Adrenal gland (tissue), 12 donors: ENCODE results near the gene SERPINE1. TPM values are rescaled to one million over a fixed set of nuclear protein-coding genes. Genes with fewer than 3 reads are reported as not detected.
A peak's percentile ranks its signal among the peaks of the same experiment; 100 is the strongest.

Source experiments
- DNase-seq, 7 donors: peaks; one replicate each; pipeline ENCODE4 v3.0.0-alpha.2; 2019 to 2020
- H3K27ac ChIP-seq, 5 donors: fragments of 200-600 bp; sonication (generic) in 4 of 5; 1 replicate in 3 of 5; 2 replicates in 2 of 5; pipeline versions ENCODE4 v1.5.1 to v1.8.0; 2016 to 2020; ENCODE audit warnings: mild to moderate bottlenecking in 1 of 5
- H3K27me3 ChIP-seq: fragments of 200-600 bp; 2 replicates; pipeline ENCODE4 v1.8.0; 2021
- H3K36me3 ChIP-seq, 2 donors: fragments of 200-600 bp; replicated peaks in 1 of 2; 1 replicate in 1 of 2; 2 replicates in 1 of 2; pipeline versions ENCODE4 v1.5.1 to v1.8.0; 2018 to 2022
- H3K4me1 ChIP-seq, 2 donors: fragments of 200-600 bp; replicated peaks in 1 of 2; 1 replicate in 1 of 2; 2 replicates in 1 of 2; pipeline versions ENCODE4 v1.5.1 to v1.8.0; 2018 to 2021
- H3K4me3 ChIP-seq, 4 donors: fragments of 200-600 bp; sonication (generic) in 3 of 4; one replicate each; pipeline ENCODE4 v1.5.1; 2016 to 2018
- H3K9me3 ChIP-seq, 3 donors: fragments of 200-600 bp; sonication (generic) in 1 of 3; replicated peaks in 1 of 3; 1 replicate in 2 of 3; 2 replicates in 1 of 3; pipeline versions ENCODE4 v1.5.1 to v1.8.0; 2016 to 2021
- POLR2A ChIP-seq, 2 donors: fragments of 450-650 bp; IDR thresholded peaks; one replicate each; pipeline ENCODE4 v1.6.1; 2017; ENCODE audit warnings: antibody characterized with exemption in 2 of 2, mild to moderate bottlenecking in 2 of 2, moderate library complexity in 1 of 2
- WGBS, 4 donors: extraction: QIAGEN DNeasy Blood & Tissue Kit in 2 of 4; methylation state at CpG; one replicate each; pipeline versions ENCODE4 v1.1.5 to v1.1.7; 2013 to 2017; 5-methylcytosine and 5-hydroxymethylcytosine counted together
- intact Hi-C, 2 donors: fragments of 100-400 bp; cut with DNase I; formaldehyde crosslinking; loops; one replicate each; pipeline versions ENCODE4 v1.14.1 to v1.15.0; 2022 to 2023
- polyA plus RNA-seq, 3 donors: library from polyadenylated mRNA; stranded (reverse); fragments of 200-250 nt in 2 of 3; fragments of 350-450 nt in 1 of 3; fragmentation: Illumina TruSeq in 1 of 3; extraction: RNeasy Lipid Tissue Mini Kit (QIAGEN cat#74804) in 1 of 3; gene quantifications; one replicate each; pipeline ENCODE4 v1.2.3, GENCODE V29; 2013 to 2014
- total RNA-seq, 9 donors: library from RNA; depleted of rRNA in 4 of 9; stranded (reverse); fragments of >200 nt in 4 of 9; fragments of 120-200 nt in 1 of 9; fragmentation: NEBNext Ultra II Directional in 1 of 9; extraction: Animal tissue kit (Norgen Biotek cat#: 25700) in 1 of 9; gene quantifications; one replicate each; pipeline versions ENCODE4 v1.1.0 to v1.2.4, GENCODE V29; 2013 to 2023
- TF ChIP-seq, protein P1 (sequence below), 6 experiments: fragments of 450-650 bp in 4 of 6; fragments of 200-600 bp in 2 of 6; sonication (generic) in 1 of 6; IDR thresholded peaks; 1 replicate in 5 of 6; 2 replicates in 1 of 6; pipeline versions ENCODE4 v1.5.1 to v1.8.0; 2016 to 2021; ENCODE audit warnings: antibody characterized with exemption in 6 of 6, mild to moderate bottlenecking in 2 of 6, moderate library complexity in 1 of 6
- donor health status: healthy with polysubstance abuse.
- donor health status: Bipolar disorder and iron deficiency.
- donor health status: DM: yes; HTN: yes; CAD: no.
- donor health status: DM: no; HTN: no; CAD: no.
- donor health status: DM: no; HTN: no; CAD: no.
- donor health status: DM: yes; HTN: yes; CAD: no.

Gene SERPINE1
- total and polyA plus RNA-seq, 12 donors: 4.8 to 118 (median 20.9) TPM

GRCh38 chr7:101097561-101097960 is 29.3 kb upstream of the SERPINE1 start:
- intact Hi-C loops: loop anchor here (5.0 kb wide), 1 partner anchor 35 kb away; no protein-coding TSS in a partner anchor
- Histone ChIP-seq H3K4me1 (peaks cover 10 to 17% of the 10 kb centered on the region in 2 donors), H3K27ac (no peak overlapping the region), H3K27me3 (no peaks in the 10 kb centered on the region), H3K36me3 (no peaks in the 10 kb centered on the region), H3K9me3 (no peaks in the 10 kb centered on the region), H3K4me3 (no peak overlapping the region)
- WGBS, 4 donors: 74 to 89% (median 78%) methylated on average over 4 of the region's 4 CpGs
- no peak for TF ChIP-seq POLR2A (IDR thresholded peaks at IDR 0.05)
- TF ChIP-seq, protein P1, sequence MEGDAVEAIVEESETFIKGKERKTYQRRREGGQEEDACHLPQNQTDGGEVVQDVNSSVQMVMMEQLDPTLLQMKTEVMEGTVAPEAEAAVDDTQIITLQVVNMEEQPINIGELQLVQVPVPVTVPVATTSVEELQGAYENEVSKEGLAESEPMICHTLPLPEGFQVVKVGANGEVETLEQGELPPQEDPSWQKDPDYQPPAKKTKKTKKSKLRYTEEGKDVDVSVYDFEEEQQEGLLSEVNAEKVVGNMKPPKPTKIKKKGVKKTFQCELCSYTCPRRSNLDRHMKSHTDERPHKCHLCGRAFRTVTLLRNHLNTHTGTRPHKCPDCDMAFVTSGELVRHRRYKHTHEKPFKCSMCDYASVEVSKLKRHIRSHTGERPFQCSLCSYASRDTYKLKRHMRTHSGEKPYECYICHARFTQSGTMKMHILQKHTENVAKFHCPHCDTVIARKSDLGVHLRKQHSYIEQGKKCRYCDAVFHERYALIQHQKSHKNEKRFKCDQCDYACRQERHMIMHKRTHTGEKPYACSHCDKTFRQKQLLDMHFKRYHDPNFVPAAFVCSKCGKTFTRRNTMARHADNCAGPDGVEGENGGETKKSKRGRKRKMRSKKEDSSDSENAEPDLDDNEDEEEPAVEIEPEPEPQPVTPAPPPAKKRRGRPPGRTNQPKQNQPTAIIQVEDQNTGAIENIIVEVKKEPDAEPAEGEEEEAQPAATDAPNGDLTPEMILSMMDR (IDR thresholded peaks at IDR 0.05): no peak
- DNase-seq: no peak

DNA sequence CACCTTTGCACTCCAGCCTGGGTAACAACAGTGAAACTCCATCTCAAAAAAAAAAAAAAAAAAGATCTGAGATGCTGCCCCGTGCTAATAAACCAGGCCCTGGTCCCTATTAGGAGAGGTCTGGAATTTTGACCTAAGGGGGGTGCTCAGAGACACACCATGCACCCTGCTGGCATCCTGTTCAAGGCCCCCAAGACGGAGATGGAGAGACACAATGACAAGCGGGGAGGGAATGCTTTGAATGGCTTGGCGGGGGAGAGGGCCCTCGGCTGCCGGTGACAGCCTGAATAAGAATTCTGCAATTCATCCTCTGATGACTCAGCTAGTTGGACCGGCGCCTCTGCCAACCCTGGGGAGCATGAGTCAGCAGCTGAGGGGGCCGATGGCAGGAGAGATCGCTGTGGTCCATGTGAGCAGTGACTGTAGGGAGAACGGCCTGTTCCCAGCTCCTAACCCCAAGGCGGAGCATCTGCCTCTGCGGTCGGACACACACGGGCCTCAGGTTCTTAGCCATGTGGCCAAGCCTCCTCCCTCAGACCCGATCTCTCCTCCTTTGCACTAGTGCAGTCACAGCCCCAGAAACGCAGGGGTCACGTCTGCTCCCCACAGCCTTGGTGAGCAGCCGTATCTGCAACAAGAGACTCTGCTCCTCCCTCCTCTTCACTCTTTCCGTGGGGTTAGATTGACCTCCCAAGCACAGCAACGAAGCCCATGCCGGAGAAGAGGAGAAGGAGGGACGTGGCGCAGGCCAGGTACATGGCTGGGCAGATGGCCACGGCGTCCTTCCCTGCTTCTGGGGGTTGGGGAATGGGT is 26.7 kb upstream of the SERPINE1 start:
- Histone ChIP-seq H3K9me3 (no peaks in the 10 kb centered on the region), H3K27ac (peak overlapping the region; percentile 46 to 92 (median 81)), H3K4me3 (no peak overlapping the region), H3K36me3 (no peaks in the 10 kb centered on the region), H3K27me3 (no peaks in the 10 kb centered on the region), H3K4me1 (peaks cover 10 to 17% of the 10 kb centered on the region in 2 donors)
- TF ChIP-seq, protein P1 (IDR thresholded peaks at IDR 0.05): no peak
- peak in 1 of 2 donors; percentile 65 for TF ChIP-seq POLR2A (IDR thresholded peaks at IDR 0.05)
- WGBS, 4 donors: 17 to 22% (median 21%) methylated on average over 22 to 26 of the region's 26 CpGs
- peak; percentile 94 to 99 (median 98) for DNase-seq
- intact Hi-C loops: loop anchor here (5.0 kb wide), 1 partner anchor 32 kb away; no protein-coding TSS in a partner anchor

DNA sequence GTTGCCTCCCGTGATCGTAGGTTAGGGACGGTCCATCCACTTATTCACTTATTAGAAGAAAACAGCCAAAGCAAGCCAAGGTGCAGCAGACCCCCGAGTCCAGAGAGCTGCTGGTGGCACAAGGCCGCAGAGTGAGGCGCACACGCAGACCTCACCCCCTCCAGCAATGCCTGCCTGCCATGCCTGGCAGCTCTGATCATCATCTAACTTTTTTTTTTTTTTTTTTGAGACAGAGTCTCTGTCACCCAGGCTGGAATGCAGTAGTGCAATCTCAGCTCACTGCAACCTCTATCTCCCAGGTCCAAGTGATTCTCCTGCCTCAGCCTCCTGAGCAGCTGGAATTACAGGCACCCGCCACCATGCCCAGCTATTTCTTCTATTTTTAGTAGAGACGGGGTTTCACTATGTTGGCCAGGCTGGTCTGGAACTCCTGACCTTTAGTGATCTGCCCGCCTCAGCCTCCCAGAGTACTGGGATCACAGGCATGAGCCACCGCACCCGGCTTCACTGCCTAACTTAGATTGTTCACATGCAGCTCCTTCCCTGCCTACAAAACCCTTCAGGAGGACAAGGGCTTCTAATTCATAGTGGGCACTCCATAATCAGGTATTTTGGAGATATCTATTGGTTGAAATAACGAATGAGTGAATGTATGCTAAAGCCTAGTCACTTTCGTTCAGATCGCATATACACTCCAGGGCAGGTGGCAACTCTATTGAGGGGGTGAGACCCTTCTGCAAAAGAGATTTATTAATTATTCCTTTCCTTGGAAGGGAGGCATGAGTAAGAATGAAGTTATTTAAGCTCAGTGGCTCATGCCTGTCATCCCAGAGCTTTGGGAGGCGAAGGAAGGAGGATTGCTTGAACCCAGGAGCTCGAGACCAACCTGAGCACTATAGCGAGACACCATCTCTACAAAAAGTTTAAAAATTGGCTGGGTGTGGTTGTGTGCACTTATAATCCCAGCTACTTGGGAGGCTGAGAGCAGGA is 25.8 kb upstream of the SERPINE1 start:
- WGBS, 4 donors: 92 to 93% (median 92%) methylated on average over 18 of the region's 18 CpGs

More for the DNA sequence above, 25.8 kb upstream of the SERPINE1 start:
- Histone ChIP-seq H3K36me3 (no peaks in the 10 kb centered on the region), H3K27me3 (no peaks in the 10 kb centered on the region), H3K4me3 (no peak overlapping the region), H3K27ac (peak overlapping the region in 4 of 5 donors; percentile 75 to 92 (median 84)), H3K9me3 (no peaks in the 10 kb centered on the region), H3K4me1 (peaks cover 10 to 17% of the 10 kb centered on the region in 2 donors)
- TF ChIP-seq, protein P1 (IDR thresholded peaks at IDR 0.05): no peak
- TF ChIP-seq POLR2A (IDR thresholded peaks at IDR 0.05): no peak
- intact Hi-C loops: no loop called here
- no peak for DNase-seq
